Gastroesophageal sphincter (tissue), 3 donors: Measurements from ENCODE around the gene SLC25A25.

ENCODE experiments used
- POLR2AphosphoS5 ChIP-seq: sonication (generic); formaldehyde crosslinking; IDR thresholded peaks from one replicate; pipeline ENCODE4 v1.6.1; 2017; ENCODE audit warnings: antibody characterized with exemption
- TF ChIP-seq, protein P1 (sequence below), 4 experiments: fragments of 200-600 bp in 2 of 4; fragments of 450-650 bp in 2 of 4; sonication (generic) in 1 of 4; IDR thresholded peaks; one replicate each; pipeline ENCODE4 v1.5.1; 2017 to 2019; ENCODE audit warnings: antibody characterized with exemption in 4 of 4, mild to moderate bottlenecking in 2 of 4, moderate library complexity in 2 of 4

- TF ChIP-seq, protein P1, sequence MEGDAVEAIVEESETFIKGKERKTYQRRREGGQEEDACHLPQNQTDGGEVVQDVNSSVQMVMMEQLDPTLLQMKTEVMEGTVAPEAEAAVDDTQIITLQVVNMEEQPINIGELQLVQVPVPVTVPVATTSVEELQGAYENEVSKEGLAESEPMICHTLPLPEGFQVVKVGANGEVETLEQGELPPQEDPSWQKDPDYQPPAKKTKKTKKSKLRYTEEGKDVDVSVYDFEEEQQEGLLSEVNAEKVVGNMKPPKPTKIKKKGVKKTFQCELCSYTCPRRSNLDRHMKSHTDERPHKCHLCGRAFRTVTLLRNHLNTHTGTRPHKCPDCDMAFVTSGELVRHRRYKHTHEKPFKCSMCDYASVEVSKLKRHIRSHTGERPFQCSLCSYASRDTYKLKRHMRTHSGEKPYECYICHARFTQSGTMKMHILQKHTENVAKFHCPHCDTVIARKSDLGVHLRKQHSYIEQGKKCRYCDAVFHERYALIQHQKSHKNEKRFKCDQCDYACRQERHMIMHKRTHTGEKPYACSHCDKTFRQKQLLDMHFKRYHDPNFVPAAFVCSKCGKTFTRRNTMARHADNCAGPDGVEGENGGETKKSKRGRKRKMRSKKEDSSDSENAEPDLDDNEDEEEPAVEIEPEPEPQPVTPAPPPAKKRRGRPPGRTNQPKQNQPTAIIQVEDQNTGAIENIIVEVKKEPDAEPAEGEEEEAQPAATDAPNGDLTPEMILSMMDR (IDR thresholded peaks at IDR 0.05), result no peak
- peak; percentile 44 for TF ChIP-seq POLR2AphosphoS5
Measured at GRCh38 chr9:128127568-128127989, 59.5 kb downstream of the SLC25A25 start, which contains the start of gene PTGES2.
